NB4 (cell line): ENCODE data around the gene HIBADH.

Experiments
- DNase-seq: peaks from one replicate; pipeline ENCODE4 v3.0.0; 2010; ENCODE audit warnings: low read depth
- H3K4me3 ChIP-seq: one replicate; pipeline ENCODE4 v1.5.1; 2011; ENCODE audit warnings: mild to moderate bottlenecking, low read depth, low read length, moderate library complexity
- MYC ChIP-seq: IDR thresholded peaks from 2 replicates; pipeline ENCODE4 v1.6.1; 2011; ENCODE audit warnings: low read depth, low read length
- POLR2A ChIP-seq: IDR thresholded peaks from 2 replicates; pipeline ENCODE4 v1.6.1; 2011; ENCODE audit warnings: mild to moderate bottlenecking; ENCODE audit not compliant: insufficient read length; ENCODE audit errors: extremely low read depth
- TF ChIP-seq, protein P1 (sequence below): IDR thresholded peaks from 2 replicates; pipeline ENCODE4 v1.6.1; 2011; ENCODE audit warnings: low read depth, low read length
- TF ChIP-seq, protein P2 (sequence below): IDR thresholded peaks from one replicate; pipeline ENCODE4 v1.5.1; 2012; ENCODE audit warnings: low read depth, low read length

HIBADH gene

DNA sequence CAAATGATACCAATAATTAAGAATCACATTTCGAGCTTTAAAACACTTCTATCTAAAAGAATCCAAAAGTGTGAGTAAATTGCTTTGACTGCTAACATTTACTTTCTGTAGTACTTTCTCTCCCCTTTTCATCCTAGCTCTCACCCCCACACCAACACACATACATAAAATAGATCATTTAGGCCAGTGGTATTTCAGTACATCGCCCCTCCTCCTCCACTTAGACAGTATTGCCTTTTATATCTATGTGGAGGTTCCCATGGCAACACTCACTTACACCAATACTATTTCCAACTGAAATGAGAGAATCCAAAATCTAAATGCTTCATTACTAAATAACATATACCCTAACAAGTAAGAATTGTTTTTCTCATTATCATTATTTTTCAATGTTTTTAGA lies 58.9 kb downstream of the HIBADH start:
- TF ChIP-seq POLR2A = no peak
- TF ChIP-seq MYC = no peak
- TF ChIP-seq, protein P1, sequence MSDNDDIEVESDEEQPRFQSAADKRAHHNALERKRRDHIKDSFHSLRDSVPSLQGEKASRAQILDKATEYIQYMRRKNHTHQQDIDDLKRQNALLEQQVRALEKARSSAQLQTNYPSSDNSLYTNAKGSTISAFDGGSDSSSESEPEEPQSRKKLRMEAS = no peak
- TF ChIP-seq, protein P2, sequence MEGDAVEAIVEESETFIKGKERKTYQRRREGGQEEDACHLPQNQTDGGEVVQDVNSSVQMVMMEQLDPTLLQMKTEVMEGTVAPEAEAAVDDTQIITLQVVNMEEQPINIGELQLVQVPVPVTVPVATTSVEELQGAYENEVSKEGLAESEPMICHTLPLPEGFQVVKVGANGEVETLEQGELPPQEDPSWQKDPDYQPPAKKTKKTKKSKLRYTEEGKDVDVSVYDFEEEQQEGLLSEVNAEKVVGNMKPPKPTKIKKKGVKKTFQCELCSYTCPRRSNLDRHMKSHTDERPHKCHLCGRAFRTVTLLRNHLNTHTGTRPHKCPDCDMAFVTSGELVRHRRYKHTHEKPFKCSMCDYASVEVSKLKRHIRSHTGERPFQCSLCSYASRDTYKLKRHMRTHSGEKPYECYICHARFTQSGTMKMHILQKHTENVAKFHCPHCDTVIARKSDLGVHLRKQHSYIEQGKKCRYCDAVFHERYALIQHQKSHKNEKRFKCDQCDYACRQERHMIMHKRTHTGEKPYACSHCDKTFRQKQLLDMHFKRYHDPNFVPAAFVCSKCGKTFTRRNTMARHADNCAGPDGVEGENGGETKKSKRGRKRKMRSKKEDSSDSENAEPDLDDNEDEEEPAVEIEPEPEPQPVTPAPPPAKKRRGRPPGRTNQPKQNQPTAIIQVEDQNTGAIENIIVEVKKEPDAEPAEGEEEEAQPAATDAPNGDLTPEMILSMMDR = no peak
- no peak overlapping the region for H3K4me3 ChIP-seq
- no peak for DNase-seq

DNA sequence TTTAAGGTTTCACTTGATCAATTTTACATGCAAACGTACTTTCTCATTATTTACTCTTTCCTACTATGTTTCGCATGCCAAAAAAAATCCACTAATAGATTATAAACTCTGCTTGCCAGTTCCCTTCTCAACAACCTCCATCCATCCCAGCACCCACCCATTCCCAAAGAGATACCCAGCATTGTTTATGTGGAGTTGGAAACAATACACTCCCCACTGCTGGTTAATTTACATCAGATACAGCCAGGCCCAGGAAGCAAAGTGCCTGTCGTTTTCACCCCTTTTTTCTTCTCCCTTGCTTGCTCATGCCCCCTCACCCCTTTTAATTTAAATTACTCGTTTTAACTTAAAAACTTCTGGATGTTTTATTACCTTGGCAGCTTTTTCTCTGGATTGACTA lies 59.9 kb downstream of the HIBADH start:
- no peak for DNase-seq
- no peak overlapping the region for H3K4me3 ChIP-seq

DNA sequence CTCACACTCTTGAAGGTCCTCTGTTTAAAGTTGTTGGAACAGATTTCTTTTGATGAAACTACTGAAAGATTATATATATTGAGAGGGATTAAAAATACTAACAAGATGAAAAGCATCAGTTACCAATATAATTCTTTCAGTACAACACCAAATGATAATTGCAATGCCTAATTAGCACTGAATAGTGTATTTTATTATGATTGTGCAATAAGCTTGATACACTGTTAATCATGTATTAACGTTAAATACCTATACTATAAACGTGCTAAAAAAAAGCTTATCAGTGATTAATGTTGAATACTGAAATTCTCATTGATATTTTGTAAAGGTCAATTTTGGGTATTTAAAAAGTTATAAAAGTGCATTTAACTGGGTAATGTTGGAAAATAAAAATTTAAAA lies 61.5 kb downstream of the HIBADH start:
- DNase-seq = no peak
- TF ChIP-seq POLR2A (no peak), MYC (no peak)
- TF ChIP-seq, protein P2 = no peak
- TF ChIP-seq, protein P1 = no peak
- no peak overlapping the region for H3K4me3 ChIP-seq

More for the DNA sequence above, 59.9 kb downstream of the HIBADH start:
- TF ChIP-seq MYC (no peak), POLR2A (no peak)
- TF ChIP-seq, protein P1 = no peak
- TF ChIP-seq, protein P2 = no peak

DNA sequence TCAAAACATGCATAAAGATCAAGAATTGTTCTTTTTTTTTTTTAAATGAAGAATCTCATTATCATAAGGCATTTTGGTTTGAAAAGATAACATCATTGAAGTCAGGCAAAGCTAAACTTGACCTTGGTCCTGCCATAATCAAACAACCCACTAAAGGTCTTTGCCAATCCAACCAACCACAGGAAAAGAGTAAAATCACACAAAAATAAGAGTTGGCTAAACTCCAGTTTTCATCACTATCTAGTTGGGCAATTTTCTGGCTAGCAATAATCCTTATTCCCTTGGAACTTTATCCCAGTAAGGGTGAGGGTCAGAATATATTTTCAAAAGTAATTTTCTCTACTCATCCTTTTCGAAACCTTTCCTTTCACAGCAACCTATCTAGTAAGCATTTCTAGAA lies 62.4 kb downstream of the HIBADH start:
- no peak for DNase-seq
- no peak for TF ChIP-seq MYC
- TF ChIP-seq, protein P1 = no peak
- TF ChIP-seq, protein P2 = no peak
- no peak for TF ChIP-seq POLR2A
- no peak overlapping the region for H3K4me3 ChIP-seq

DNA sequence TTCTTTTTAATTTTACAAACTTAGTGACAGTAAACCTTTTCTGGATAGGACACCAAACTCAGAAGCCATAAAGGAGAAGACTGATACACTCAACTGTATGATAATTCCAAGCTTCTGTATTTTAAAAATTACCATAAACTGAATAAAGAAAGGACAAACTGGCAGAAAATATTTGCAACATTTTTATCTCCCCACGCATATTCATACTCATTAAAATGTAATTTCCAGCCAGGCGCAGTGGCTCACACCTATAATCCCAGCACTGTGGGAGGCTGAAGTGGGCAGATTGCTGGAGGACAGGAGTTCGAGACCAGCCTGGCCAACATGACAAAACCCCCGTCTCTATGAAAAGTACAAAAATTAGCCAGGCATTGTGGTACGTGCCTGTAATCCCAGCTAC lies 67.7 kb downstream of the HIBADH start:
- no peak for DNase-seq
- no peak for TF ChIP-seq MYC
- H3K4me3 ChIP-seq = no peak overlapping the region

DNA sequence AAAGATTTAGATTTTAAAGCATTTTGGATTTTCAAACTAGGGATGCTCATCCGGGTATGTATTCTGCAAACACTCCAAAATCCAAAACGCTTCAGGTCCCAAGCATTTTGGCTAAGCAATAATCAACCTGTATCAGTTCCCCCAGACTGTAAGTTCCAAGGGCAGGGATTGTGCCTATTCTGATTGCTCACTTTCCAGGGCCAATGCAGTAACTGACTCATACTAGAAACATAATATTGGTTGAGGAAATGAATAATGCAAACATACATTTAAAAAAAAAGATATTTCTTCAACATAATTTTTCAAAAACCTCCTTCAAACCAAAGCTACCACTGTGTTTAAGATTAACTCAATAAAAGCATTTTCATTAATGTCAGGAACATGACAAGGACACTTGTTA lies 69.5 kb downstream of the HIBADH start:
- DNase-seq = no peak
- H3K4me3 ChIP-seq = no peak overlapping the region
- TF ChIP-seq POLR2A (no peak), MYC (no peak)
- TF ChIP-seq, protein P2 = no peak
- TF ChIP-seq, protein P1 = no peak
